HG03354 (cell line): Measurements from ENCODE around the gene HPSE.

Source experiments
- ATAC-seq: cut with Tn5 transposase; IDR thresholded peaks from one replicate; pipeline ENCODE4 v1.9.1; 2021; ENCODE audit warnings: mild to moderate bottlenecking; ENCODE audit not compliant: unreplicated experiment, poor library complexity, severe bottlenecking

HPSE gene

DNA sequence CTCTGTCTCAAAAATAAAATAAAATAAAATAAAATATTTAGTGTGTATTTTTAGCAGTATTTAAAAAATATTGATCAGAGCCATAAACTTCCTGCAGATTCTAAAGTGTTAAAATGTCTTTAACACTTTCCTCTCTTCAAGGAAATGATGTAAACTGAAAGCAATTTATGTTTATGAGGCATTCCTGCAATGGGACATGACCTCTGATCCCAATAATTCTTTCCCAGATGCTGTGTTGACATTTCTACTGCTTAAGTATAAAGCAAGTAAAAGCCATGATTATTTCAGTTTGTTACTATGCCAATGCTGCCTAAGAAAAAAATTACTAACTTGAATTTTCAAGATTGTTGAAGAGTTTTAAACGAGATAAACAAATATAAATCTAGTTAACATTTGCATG is 79.1 kb downstream of the HPSE start:
- no peak for ATAC-seq

- peak; percentile 67 for ATAC-seq
Measured at GRCh38 chr4:83252782-83253405, 81.8 kb downstream of the HPSE start.

GRCh38 chr4:83251447-83251830 is 83.2 kb downstream of the HPSE start:
- no peak for ATAC-seq

DNA sequence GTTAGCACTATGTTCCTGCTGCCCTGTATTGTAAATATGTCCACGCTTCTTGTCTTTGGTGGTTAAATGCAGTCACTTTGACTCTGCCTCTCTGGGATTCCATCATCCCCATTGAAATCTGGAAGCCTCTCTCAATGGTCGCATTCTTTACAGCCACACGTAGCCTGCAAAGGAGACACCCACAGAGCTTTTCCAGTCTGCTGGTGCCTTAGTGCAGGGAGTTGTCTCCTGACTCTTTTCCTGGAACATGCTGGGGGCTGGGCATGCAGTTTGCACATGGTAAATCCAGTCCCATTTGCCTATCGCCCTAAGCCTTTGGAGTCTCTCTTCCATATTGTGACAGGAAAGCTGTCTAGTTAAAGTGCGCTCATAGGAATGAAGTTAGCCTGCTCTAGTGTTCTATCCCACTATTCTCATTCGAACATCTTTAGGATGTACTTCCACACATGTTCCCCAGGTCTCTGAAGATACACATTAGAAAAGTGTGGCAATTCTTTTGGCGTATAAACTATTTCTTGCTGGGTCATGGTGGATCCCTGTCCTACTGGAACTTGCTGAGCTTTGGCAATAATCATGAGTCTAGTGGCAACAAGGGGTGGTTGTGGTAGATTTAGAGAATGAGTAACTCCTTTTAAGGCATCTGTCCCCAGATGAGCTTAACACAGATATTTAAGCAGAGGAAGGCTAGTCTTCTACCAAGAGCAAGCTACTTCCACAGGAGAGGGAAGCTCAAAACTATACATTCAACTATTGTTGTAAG is 83.8 kb downstream of the HPSE start:
- ATAC-seq: no peak

- ATAC-seq: no peak
Measured at GRCh38 chr4:83248486-83248885, 86.2 kb downstream of the HPSE start.

DNA sequence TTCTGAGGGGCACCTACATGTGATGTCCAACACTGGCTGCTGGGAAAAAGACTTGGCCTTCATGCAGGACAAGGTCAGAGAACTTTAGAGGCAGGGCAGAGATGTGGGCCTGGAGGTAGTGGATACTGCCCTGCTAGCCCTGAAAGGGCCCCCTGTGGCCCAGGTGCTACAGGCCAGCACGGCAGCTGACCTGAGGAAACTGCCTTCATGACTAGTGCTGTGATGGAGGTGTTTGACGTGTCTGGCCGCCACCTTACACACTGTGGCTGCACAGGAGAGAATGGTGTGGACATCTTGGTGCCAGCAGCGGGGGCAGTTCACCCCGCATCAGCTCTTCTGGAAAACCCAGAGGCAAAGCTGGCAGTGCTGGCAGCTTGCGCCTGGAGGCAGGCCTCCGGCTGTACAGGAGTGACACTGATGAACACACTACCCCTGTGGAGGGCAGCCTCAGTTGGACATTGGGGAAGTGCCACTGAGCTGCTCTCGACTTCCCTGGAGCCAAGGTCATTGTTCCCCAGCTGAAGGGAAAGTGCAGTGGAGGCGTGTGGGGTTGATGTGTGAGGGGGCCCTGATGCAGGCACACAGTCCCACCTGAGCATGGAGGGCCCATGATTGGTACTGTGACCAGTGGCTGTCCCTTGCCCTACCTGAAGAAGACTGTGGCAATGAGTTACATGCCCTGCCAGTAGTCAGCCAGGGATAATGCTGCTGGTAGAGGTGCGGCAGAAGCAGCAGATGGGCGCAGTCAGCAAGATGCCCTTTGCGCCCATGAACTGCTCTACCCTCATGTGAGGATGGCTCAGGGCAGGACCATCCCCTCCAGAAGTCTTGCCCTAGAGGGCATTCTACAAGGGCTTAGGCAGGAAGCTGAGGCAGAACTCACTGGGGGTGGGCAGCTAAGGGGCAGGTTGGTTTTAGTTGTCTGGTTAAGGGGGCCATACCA is 87.0 kb downstream of the HPSE start:
- no peak for ATAC-seq
